Measurements from ENCODE around the gene LYRM4. TPM values are rescaled to one million over a fixed set of nuclear protein-coding genes. Genes with fewer than 3 reads are reported as not detected.

The LYRM4 gene
- total RNA-seq, 1 donor from 2014 or later = 20.4 TPM

DNA sequence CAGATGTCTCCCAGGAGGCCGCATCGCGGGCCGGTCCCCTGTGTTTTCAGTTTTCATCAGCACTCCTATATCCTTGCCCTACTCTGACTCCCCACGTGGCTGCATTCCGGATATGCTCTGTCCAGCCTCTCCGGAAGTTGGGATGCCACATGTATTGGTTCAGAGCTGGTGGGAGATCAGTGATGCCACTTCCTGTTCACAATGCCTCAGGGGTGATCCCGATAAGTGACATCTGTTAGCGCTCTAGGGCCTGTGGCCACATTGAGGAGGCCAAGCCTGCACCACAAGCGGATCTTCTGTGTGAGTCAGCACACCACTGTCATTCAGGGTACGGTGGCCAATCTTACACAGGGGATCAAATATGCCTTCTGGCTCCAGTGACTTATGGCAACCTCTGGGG, 117.8 kb downstream of the LYRM4 start:
- no peak overlapping the region for H3K27ac ChIP-seq

DNA sequence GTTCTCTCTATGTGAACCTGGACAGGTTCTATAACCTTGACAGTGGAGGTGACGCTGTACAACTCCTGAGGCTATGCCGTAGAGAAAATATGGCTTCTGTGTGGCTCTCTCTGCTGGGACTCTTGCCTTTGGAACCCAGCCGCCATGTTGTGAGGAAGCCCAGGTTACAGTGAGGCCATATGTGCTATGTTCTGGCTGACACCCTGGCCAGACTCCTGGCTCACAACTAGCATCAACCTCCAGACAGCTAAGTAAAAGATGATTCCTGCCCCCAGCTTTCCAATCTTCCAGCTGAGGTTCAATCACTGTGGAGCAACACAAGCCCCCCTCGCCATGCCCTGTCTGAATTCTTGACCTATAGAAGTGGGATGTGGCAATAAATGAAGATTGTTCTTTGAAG, 118.6 kb downstream of the LYRM4 start:
- H3K4me1 ChIP-seq = no peaks in the 10 kb centered on the region
- no peak for DNase-seq
- no peak overlapping the region for H3K4me3 ChIP-seq
- H3K27me3 ChIP-seq = no peaks in the 10 kb centered on the region
- no peaks in the 10 kb centered on the region for H3K36me3 ChIP-seq
- no peak for ATAC-seq
- H3K9me3 ChIP-seq = no peaks in the 10 kb centered on the region
- intact Hi-C loops (cut with DNase I) = loop anchor here (10.0 kb wide), 1 partner anchor 243 kb away; no protein-coding TSS in a partner anchor
- H3K27ac ChIP-seq = no peak overlapping the region
- TF ChIP-seq, protein P1, sequence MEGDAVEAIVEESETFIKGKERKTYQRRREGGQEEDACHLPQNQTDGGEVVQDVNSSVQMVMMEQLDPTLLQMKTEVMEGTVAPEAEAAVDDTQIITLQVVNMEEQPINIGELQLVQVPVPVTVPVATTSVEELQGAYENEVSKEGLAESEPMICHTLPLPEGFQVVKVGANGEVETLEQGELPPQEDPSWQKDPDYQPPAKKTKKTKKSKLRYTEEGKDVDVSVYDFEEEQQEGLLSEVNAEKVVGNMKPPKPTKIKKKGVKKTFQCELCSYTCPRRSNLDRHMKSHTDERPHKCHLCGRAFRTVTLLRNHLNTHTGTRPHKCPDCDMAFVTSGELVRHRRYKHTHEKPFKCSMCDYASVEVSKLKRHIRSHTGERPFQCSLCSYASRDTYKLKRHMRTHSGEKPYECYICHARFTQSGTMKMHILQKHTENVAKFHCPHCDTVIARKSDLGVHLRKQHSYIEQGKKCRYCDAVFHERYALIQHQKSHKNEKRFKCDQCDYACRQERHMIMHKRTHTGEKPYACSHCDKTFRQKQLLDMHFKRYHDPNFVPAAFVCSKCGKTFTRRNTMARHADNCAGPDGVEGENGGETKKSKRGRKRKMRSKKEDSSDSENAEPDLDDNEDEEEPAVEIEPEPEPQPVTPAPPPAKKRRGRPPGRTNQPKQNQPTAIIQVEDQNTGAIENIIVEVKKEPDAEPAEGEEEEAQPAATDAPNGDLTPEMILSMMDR (IDR thresholded peaks at IDR 0.05) = no peak

More for the DNA sequence above, 117.8 kb downstream of the LYRM4 start:
- H3K9me3 ChIP-seq = no peaks in the 10 kb centered on the region
- no peaks in the 10 kb centered on the region for H3K36me3 ChIP-seq
- no peaks in the 10 kb centered on the region for H3K4me1 ChIP-seq
- TF ChIP-seq, protein P1 (IDR thresholded peaks at IDR 0.05) = no peak
- no peak overlapping the region for H3K4me3 ChIP-seq
- intact Hi-C loops (cut with DNase I) = loop anchor here (10.0 kb wide), 1 partner anchor 242 kb away; no protein-coding TSS in a partner anchor
- H3K27me3 ChIP-seq = no peaks in the 10 kb centered on the region
- ATAC-seq (no peak), DNase-seq (no peak)

DNA sequence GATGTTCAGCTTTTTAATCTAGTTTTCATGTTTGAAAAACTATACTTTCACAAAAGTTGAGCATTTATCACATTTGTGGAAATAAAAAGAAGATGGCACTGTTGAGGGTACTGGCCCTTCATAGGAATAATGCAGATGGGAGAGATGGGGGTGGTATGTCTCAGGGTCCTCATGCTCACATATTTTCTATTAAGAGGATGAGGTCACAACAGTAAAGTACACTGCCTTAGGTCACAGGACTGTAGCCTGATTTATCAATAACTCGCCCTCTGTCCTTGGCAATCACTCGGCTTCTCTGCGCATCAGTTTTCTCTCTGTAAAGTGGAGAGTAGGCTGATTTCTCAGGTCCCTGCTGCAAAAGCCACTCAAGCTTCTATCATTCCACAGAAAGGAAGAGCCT, 119.7 kb downstream of the LYRM4 start:
- Histone ChIP-seq H3K36me3 (no peaks in the 10 kb centered on the region), H3K4me3 (no peak overlapping the region), H3K4me1 (no peaks in the 10 kb centered on the region), H3K27ac (no peak overlapping the region), H3K9me3 (no peaks in the 10 kb centered on the region), H3K27me3 (no peaks in the 10 kb centered on the region)
- TF ChIP-seq, protein P1 (IDR thresholded peaks at IDR 0.05) = no peak
- no peak for DNase-seq
- no peak for ATAC-seq
- intact Hi-C loops (cut with DNase I) = loop anchor here (10.0 kb wide), 1 partner anchor 244 kb away; no protein-coding TSS in a partner anchor

DNA sequence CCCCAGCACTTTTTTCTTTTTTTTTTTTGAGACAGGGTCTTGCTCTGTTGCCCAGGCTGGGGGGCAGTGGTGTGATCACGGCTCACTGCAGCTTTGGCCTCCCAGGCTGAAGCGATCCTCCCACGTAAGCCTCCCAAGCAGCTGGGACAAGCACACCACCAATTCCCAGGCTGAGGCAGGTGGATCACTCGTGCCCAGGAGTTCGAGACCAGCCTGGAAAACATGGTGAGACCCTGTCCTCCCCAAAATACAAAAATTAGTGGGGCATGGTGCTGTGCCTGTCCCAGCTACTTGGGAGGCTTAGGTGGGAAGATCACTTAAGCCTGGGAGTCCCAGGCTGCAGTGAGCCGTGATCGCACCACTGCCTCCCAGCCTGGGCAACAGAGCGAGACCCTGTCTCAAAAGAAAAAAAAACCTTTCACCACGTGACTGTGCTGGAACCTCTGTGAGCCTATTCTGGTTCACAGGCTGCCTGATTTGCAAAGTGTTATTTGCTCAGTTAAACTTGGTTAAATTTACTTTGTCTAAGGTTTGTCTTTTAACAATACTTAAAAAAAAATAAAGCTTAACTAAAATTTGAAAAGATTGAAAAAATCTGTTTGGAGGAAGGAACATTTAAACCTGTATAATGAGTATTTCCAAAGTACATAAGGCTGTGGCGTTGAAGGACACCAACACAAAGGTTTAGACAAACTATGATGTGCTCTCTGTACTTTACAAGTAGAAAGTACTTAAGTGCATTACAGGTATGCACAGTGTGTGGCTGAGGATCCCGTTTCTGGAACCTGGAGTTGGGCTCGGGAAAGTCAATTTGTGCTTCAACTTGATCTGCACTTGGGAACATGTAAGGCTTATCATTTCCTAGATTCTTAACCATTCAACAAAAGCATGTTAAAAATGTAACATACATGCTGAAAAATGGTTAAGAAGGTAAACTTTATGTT, 120.7 kb downstream of the LYRM4 start:
- peak; percentile 61 for ATAC-seq

DNA sequence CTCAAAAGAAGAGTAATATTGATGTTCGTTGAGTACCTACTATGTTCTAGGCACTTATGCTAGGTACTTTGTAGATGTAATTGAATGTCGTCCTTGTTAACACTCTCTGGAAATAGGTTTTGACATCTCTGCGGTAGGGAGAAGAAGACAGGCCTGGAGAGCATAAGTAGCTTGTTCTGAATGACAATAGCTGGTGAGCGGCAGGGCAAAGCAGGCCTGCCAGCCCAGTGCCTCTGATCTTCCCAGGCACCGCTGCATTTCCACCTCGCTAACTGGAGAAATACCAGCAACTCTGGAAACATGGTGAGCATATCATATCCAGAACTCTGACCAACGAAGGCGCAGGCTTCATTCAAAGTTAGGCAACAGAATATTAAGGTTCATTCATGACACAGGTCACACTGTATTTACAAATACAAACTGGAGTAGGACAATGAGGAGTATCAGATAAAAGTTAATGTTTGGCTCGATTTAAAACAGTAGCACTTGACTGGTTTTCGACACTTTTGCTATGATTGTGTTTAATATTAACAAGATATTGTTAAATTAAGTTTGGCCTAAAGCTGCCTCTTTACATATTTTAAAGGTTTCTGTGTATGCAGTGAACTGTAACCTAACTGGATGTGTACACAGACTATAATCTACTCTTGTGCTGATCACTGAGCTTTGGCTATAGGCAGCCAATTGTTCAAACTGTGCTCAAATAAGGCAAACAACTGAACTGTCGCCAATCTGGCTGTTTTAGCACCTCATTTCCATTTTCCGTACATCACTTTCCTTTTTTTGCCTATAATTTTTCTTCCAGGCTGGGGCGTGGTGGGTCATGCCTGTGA, 121.5 kb downstream of the LYRM4 start:
- H3K4me1 ChIP-seq = no peaks in the 10 kb centered on the region
- TF ChIP-seq, protein P1 (IDR thresholded peaks at IDR 0.05) = no peak
- H3K4me3 ChIP-seq = no peak overlapping the region
- ATAC-seq = no peak
- no peaks in the 10 kb centered on the region for H3K9me3 ChIP-seq
- DNase-seq = no peak
- H3K36me3 ChIP-seq = no peaks in the 10 kb centered on the region
- intact Hi-C loops (cut with DNase I) = no loop called here
- no peaks in the 10 kb centered on the region for H3K27me3 ChIP-seq
- no peak overlapping the region for H3K27ac ChIP-seq

More for the DNA sequence above, 120.7 kb downstream of the LYRM4 start:
- H3K9me3 ChIP-seq = no peaks in the 10 kb centered on the region
- DNase-seq = no peak
- H3K27ac ChIP-seq = no peak overlapping the region
- no peaks in the 10 kb centered on the region for H3K27me3 ChIP-seq
- no peaks in the 10 kb centered on the region for H3K4me1 ChIP-seq
- TF ChIP-seq, protein P1 (IDR thresholded peaks at IDR 0.05) = no peak
- H3K4me3 ChIP-seq = peak overlapping the region; percentile 8
- intact Hi-C loops (cut with DNase I) = loop anchor here (10.0 kb wide), 1 partner anchor 245 kb away; no protein-coding TSS in a partner anchor
- H3K36me3 ChIP-seq = no peaks in the 10 kb centered on the region

Measured in upper lobe of right lung (tissue), 1 donor.